Neural cell (in vitro differentiated cells): ENCODE data around the gene ABCF3. TPM values are rescaled to one million over a fixed set of nuclear protein-coding genes. Genes with fewer than 3 reads are reported as not detected.

Experiments used
- H2AFZ ChIP-seq: fragments of 200-600, 300-800 bp; sonication (generic), shearing (Covaris generic); 2 replicates; pipeline ENCODE4 v1.6.0; 2014; ENCODE audit warnings: low read depth, mild to moderate bottlenecking, antibody characterized with exemption, low read length, moderate library complexity
- H3F3A ChIP-seq: fragments of 200-600 bp; shearing (Covaris generic); 2 replicates; pipeline ENCODE4 v1.6.1; 2016; ENCODE audit warnings: mild to moderate bottlenecking, moderate library complexity, mixed read lengths, antibody characterized with exemption, low read length; ENCODE audit not compliant: insufficient read depth, poor library complexity, severe bottlenecking
- H3K27ac ChIP-seq: fragments of 200-600, 300-800 bp; sonication (generic), shearing (Covaris generic); 2 replicates; pipeline ENCODE4 v1.5.1; 2014; ENCODE audit warnings: mild to moderate bottlenecking, low read length, moderate library complexity
- H3K27me3 ChIP-seq: fragments of 300-800, 200-600 bp; sonication (generic), shearing (Covaris generic); 2 replicates; pipeline ENCODE4 v1.6.0; 2014; ENCODE audit warnings: mild to moderate bottlenecking, low read depth, low read length, moderate library complexity; ENCODE audit not compliant: insufficient read depth
- H3K36me3 ChIP-seq: fragments of 300-800, 200-600 bp; sonication (generic), shearing (Covaris generic); 2 replicates; pipeline ENCODE4 v1.5.1; 2014; ENCODE audit warnings: mild to moderate bottlenecking, antibody characterized with exemption, low read length, moderate library complexity; ENCODE audit not compliant: insufficient read depth
- H3K4me2 ChIP-seq: fragments of 300-800, 200-600 bp; sonication (generic), shearing (Covaris generic); 2 replicates; pipeline ENCODE4 v1.6.0; 2014; ENCODE audit warnings: mild to moderate bottlenecking, low read length
- H3K4me3 ChIP-seq: fragments of 300-800, 200-600 bp; sonication (generic), shearing (Covaris generic); 2 replicates; pipeline ENCODE4 v1.5.1; 2014; ENCODE audit warnings: mild to moderate bottlenecking, low read length, moderate library complexity
- H3K79me2 ChIP-seq: fragments of 200-600 bp; shearing (Covaris generic); replicated peaks from 2 replicates; pipeline ENCODE4 v1.6.0; 2014; ENCODE audit warnings: mild to moderate bottlenecking, low read length, moderate library complexity; ENCODE audit not compliant: insufficient read depth
- H3K9ac ChIP-seq: fragments of 300-800, 200-600 bp; sonication (generic), shearing (Covaris generic); 2 replicates; pipeline ENCODE4 v1.6.1; 2016; ENCODE audit warnings: mild to moderate bottlenecking, low read length, mixed read lengths
- H3K9me2 ChIP-seq: fragments of 200-600 bp; shearing (Covaris generic); 2 replicates; pipeline ENCODE4 v1.6.1; 2016; ENCODE audit warnings: mild to moderate bottlenecking, low read length, mixed read lengths; ENCODE audit not compliant: insufficient read depth
- H3K9me3 ChIP-seq: fragments of 200-600, 300-800 bp; sonication (generic), shearing (Covaris generic); 2 replicates; pipeline ENCODE4 v1.6.1; 2016; ENCODE audit warnings: mild to moderate bottlenecking, mixed run types, low read length, moderate library complexity, mixed read lengths
- H4K20me1 ChIP-seq: fragments of 200-600 bp; shearing (Covaris generic); 2 replicates; pipeline ENCODE4 v1.6.1; 2016; ENCODE audit warnings: mild to moderate bottlenecking, mixed run types; ENCODE audit not compliant: insufficient read depth
- EP300 ChIP-seq: fragments of 450-650 bp; conservative IDR thresholded peaks from 2 replicates; pipeline ENCODE4 v1.6.1; 2014; ENCODE audit warnings: antibody characterized with exemption, mild to moderate bottlenecking, moderate library complexity; ENCODE audit not compliant: poor library complexity, severe bottlenecking
- EZH2 ChIP-seq: fragments of 200-600, 300-800 bp; shearing (Covaris generic), sonication (generic); IDR thresholded peaks from 2 replicates; pipeline ENCODE4 v1.6.1; 2014; ENCODE audit warnings: antibody characterized with exemption, low read length, borderline replicate concordance, mild to moderate bottlenecking; ENCODE audit not compliant: insufficient read depth, poor library complexity, severe bottlenecking
- MXI1 ChIP-seq: fragments of 450-650 bp; conservative IDR thresholded peaks from 2 replicates; pipeline ENCODE4 v1.6.1; 2014; ENCODE audit warnings: antibody characterized with exemption, mild to moderate bottlenecking; ENCODE audit not compliant: poor library complexity, severe bottlenecking
- POLR2AphosphoS5 ChIP-seq: IDR thresholded peaks from 2 replicates; pipeline ENCODE4 v1.6.1; 2012
- RAD21 ChIP-seq: fragments of 450-650 bp; conservative IDR thresholded peaks from 2 replicates; pipeline ENCODE4 v1.6.1; 2014; ENCODE audit warnings: antibody characterized with exemption, mild to moderate bottlenecking, moderate library complexity
- REST ChIP-seq: IDR thresholded peaks from 2 replicates; pipeline ENCODE4 v1.6.1; 2012; ENCODE audit warnings: borderline replicate concordance
- SMC3 ChIP-seq: fragments of 450-650 bp; conservative IDR thresholded peaks from 2 replicates; pipeline ENCODE4 v1.6.1; 2014; ENCODE audit warnings: antibody characterized with exemption, mild to moderate bottlenecking, moderate library complexity; ENCODE audit not compliant: poor library complexity
- TAF1 ChIP-seq: IDR thresholded peaks from 2 replicates; pipeline ENCODE4 v1.6.1; 2012; ENCODE audit warnings: low read depth
- polyA plus RNA-seq: library from polyadenylated mRNA; depleted of rRNA; stranded (reverse); fragments of >200 nt; gene quantifications from 2 replicates; pipeline ENCODE4 v1.2.3, GENCODE V29; 2014
- TF ChIP-seq, protein P1 (sequence below): fragments of 450-650 bp; IDR thresholded peaks from 2 replicates; pipeline ENCODE4 v1.5.1; 2014; ENCODE audit warnings: antibody characterized with exemption, mild to moderate bottlenecking, moderate library complexity; ENCODE audit not compliant: poor library complexity, severe bottlenecking

ABCF3 gene
- polyA plus RNA-seq, 1 donor from 2014 or later, result 40.3 TPM

- Histone ChIP-seq H3K9me2 (no peaks in the 10 kb centered on the region), H3K36me3 (no peaks in the 10 kb centered on the region), H4K20me1 (no peaks in the 10 kb centered on the region), H3K79me2 (no peaks in the 10 kb centered on the region), H3K4me2 (no peak overlapping the region), H3K27me3 (no peaks in the 10 kb centered on the region), H3K9ac (no peak overlapping the region), H2AFZ (no peak overlapping the region), H3F3A (no peaks in the 10 kb centered on the region), H3K4me3 (no peak overlapping the region), H3K27ac (no peak overlapping the region), H3K9me3 (no peaks in the 10 kb centered on the region)
- no peak for TF ChIP-seq TAF1
- TF ChIP-seq, protein P1, sequence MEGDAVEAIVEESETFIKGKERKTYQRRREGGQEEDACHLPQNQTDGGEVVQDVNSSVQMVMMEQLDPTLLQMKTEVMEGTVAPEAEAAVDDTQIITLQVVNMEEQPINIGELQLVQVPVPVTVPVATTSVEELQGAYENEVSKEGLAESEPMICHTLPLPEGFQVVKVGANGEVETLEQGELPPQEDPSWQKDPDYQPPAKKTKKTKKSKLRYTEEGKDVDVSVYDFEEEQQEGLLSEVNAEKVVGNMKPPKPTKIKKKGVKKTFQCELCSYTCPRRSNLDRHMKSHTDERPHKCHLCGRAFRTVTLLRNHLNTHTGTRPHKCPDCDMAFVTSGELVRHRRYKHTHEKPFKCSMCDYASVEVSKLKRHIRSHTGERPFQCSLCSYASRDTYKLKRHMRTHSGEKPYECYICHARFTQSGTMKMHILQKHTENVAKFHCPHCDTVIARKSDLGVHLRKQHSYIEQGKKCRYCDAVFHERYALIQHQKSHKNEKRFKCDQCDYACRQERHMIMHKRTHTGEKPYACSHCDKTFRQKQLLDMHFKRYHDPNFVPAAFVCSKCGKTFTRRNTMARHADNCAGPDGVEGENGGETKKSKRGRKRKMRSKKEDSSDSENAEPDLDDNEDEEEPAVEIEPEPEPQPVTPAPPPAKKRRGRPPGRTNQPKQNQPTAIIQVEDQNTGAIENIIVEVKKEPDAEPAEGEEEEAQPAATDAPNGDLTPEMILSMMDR, result no peak
- TF ChIP-seq SMC3, result no peak
- no peak for TF ChIP-seq RAD21
- no peak for TF ChIP-seq REST
- TF ChIP-seq MXI1, result no peak
- TF ChIP-seq EP300, result no peak
- no peak for TF ChIP-seq POLR2AphosphoS5
- no peak for TF ChIP-seq EZH2
These were observed 32.8 kb downstream of the ABCF3 start for GRCh38 chr3:184218814-184219213.

DNA sequence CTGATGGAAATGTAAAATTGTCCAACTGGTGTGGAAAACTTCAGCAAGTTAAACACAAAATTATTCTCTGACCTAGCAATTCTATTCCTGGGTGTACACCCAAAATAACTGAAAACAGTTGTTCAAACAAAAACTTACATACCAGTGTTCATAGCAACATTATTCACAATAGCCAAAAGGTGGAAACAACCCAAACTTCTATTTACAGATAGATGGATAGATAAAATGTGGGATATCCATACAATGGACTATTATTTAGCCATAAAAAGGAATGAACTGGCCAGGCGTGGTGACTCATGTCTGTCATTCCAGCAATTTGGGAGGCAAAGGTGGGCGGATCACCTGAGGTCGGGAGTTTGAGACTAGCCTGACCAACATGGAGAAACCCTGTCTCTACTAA lies 36.5 kb downstream of the ABCF3 start:
- peaks cover 8% of the 10 kb centered on the region for H3K27me3 ChIP-seq

More for the DNA sequence above, 36.5 kb downstream of the ABCF3 start:
- no peaks in the 10 kb centered on the region for H3K9me2 ChIP-seq
- no peaks in the 10 kb centered on the region for H3K36me3 ChIP-seq
- H2AFZ ChIP-seq, result no peak overlapping the region
- no peak for TF ChIP-seq SMC3
- TF ChIP-seq EZH2, result no peak
- TF ChIP-seq, protein P1, result no peak
- TF ChIP-seq REST, result no peak
- H3K9ac ChIP-seq, result no peak overlapping the region
- no peaks in the 10 kb centered on the region for H3K79me2 ChIP-seq
- H3F3A ChIP-seq, result no peaks in the 10 kb centered on the region
- no peaks in the 10 kb centered on the region for H3K9me3 ChIP-seq
- no peaks in the 10 kb centered on the region for H4K20me1 ChIP-seq
- H3K4me2 ChIP-seq, result no peak overlapping the region
- H3K27ac ChIP-seq, result no peak overlapping the region
- H3K4me3 ChIP-seq, result no peak overlapping the region
